WTC11 (cell line): ENCODE measurements around the gene RNF39. TPM values are rescaled to one million over a fixed set of nuclear protein-coding genes. Genes with fewer than 3 reads are reported as not detected.

Experiments used
- ATAC-seq: fragments of 200-7000 bp; cut with Tn5 transposase; 2 replicates; pipeline ENCODE4 v1.10.0; 2021; ENCODE audit warnings: mild to moderate bottlenecking, moderate library complexity
- CTCF ChIA-PET: fragments of 300-600 bp; sonication (Branson Sonifier 250); formaldehyde crosslinking; loops from one replicate; lab custom pipeline; 2021; ENCODE audit warnings: antibody characterized with exemption; lab: Charles Lee
- POLR2A ChIA-PET: fragments of 350-600 bp; sonication (Branson Sonifier 250); formaldehyde crosslinking; loops from one replicate; lab custom pipeline; 2021; ENCODE audit warnings: antibody characterized with exemption; lab: Charles Lee
- DNase-seq: peaks from one replicate; pipeline ENCODE4 v3.0.0; 2021; ENCODE audit warnings: low spot score
- H3K27ac Mint-ChIP-seq: 2 replicates; pipeline ENCODE4 v1.8.0; 2021; ENCODE audit warnings: mixed read lengths
- H3K27me3 Mint-ChIP-seq: 2 replicates; pipeline ENCODE4 v1.8.0; 2021; ENCODE audit warnings: low read depth, mild to moderate bottlenecking, moderate library complexity, mixed read lengths
- H3K36me3 Mint-ChIP-seq: 2 replicates; pipeline ENCODE4 v1.8.0; 2021; ENCODE audit warnings: mixed read lengths
- H3K4me1 Mint-ChIP-seq: 2 replicates; pipeline ENCODE4 v1.8.0; 2022; ENCODE audit warnings: mixed read lengths
- H3K4me3 Mint-ChIP-seq: 2 replicates; pipeline ENCODE4 v1.8.0; 2021; ENCODE audit warnings: mild to moderate bottlenecking, moderate library complexity, mixed read lengths
- H3K9me3 Mint-ChIP-seq: 2 replicates; pipeline ENCODE4 v1.8.0; 2021; ENCODE audit warnings: mixed read lengths
- AFF4 ChIP-seq: sonication (generic); formaldehyde crosslinking; IDR thresholded peaks from 2 replicates; pipeline ENCODE4 v1.8.1; 2023; ENCODE audit warnings: mild to moderate bottlenecking, missing genetic modification reagents, borderline replicate concordance
- ATF2 ChIP-seq: sonication (generic); formaldehyde crosslinking; IDR thresholded peaks from 2 replicates; pipeline ENCODE4 v1.8.1; 2022; ENCODE audit warnings: low read depth, missing genetic modification reagents, borderline replicate concordance
- ATF6 ChIP-seq: sonication (generic); formaldehyde crosslinking; IDR thresholded peaks from 2 replicates; pipeline ENCODE4 v1.8.1; 2023; ENCODE audit warnings: mild to moderate bottlenecking, missing genetic modification reagents
- EMX1 ChIP-seq: fragments of 250-450 bp; sonication (Bioruptor Pico); IDR thresholded peaks from 2 replicates; pipeline ENCODE4 v1.8.0; 2021; ENCODE audit warnings: mild to moderate bottlenecking
- ESRRA ChIP-seq: sonication (generic); formaldehyde crosslinking; IDR thresholded peaks from 2 replicates; pipeline ENCODE4 v1.8.1; 2022; ENCODE audit warnings: mild to moderate bottlenecking, missing genetic modification reagents, borderline replicate concordance
- ETV6 ChIP-seq: sonication (generic); formaldehyde crosslinking; IDR thresholded peaks from 2 replicates; pipeline ENCODE4 v1.8.1; 2022; ENCODE audit warnings: mild to moderate bottlenecking, missing genetic modification reagents
- FOXK1 ChIP-seq: sonication (generic); formaldehyde crosslinking; IDR thresholded peaks from 2 replicates; pipeline ENCODE4 v1.8.0; 2022; ENCODE audit warnings: mild to moderate bottlenecking, moderate library complexity, missing genetic modification reagents
- GABPB1 ChIP-seq: sonication (generic); formaldehyde crosslinking; IDR thresholded peaks from 2 replicates; pipeline ENCODE4 v1.8.1; 2023; ENCODE audit warnings: mild to moderate bottlenecking, missing genetic modification reagents
- IRF1 ChIP-seq: sonication (generic); formaldehyde crosslinking; IDR thresholded peaks from 2 replicates; pipeline ENCODE4 v1.8.0; 2023; ENCODE audit warnings: missing genetic modification reagents
- JAZF1 ChIP-seq: fragments of 250-450 bp; sonication (Bioruptor Pico); IDR thresholded peaks from 2 replicates; pipeline ENCODE4 v1.9.0; 2021; ENCODE audit warnings: moderate library complexity, mild to moderate bottlenecking, inconsistent platforms
- KAT7 ChIP-seq: sonication (generic); formaldehyde crosslinking; IDR thresholded peaks from 2 replicates; pipeline ENCODE4 v1.8.1; 2023; ENCODE audit warnings: missing genetic modification reagents, mild to moderate bottlenecking, borderline replicate concordance
- MAX ChIP-seq: sonication (generic); formaldehyde crosslinking; IDR thresholded peaks from 2 replicates; pipeline ENCODE4 v1.8.0; 2022; ENCODE audit warnings: mild to moderate bottlenecking, missing genetic modification reagents
- TEAD4 ChIP-seq: sonication (generic); formaldehyde crosslinking; IDR thresholded peaks from 2 replicates; pipeline ENCODE4 v1.8.0; 2022; ENCODE audit warnings: mild to moderate bottlenecking, missing genetic modification reagents
- ZNF281 ChIP-seq: sonication (generic); formaldehyde crosslinking; IDR thresholded peaks from 2 replicates; pipeline ENCODE4 v1.8.0; 2023; ENCODE audit warnings: mild to moderate bottlenecking, missing genetic modification reagents
- ZSCAN18 ChIP-seq: fragments of 250-450 bp; sonication (Bioruptor Pico); IDR thresholded peaks from 2 replicates; pipeline ENCODE4 v2.1.2; 2022; ENCODE audit warnings: mild to moderate bottlenecking, moderate library complexity
- total RNA-seq: library from RNA; stranded (reverse); gene quantifications from 3 replicates; pipeline ENCODE4 v1.2.3, GENCODE V29; 2021

The RNF39 gene
- total RNA-seq, 1 experiment from 2014 or later: 5.1 TPM

GRCh38 chr6:30102414-30102969 is 26.9 kb upstream of the RNF39 start (continued):
- no peak for TF ChIP-seq AFF4 (CRISPR knock-in tag)
- TF ChIP-seq FOXK1 (CRISPR knock-in tag): no peak
- TF ChIP-seq ETV6 (CRISPR knock-in tag): no peak
- no peak for TF ChIP-seq EMX1
- no peak for TF ChIP-seq IRF1 (CRISPR knock-in tag)
- TF ChIP-seq TEAD4 (CRISPR knock-in tag): no peak

GRCh38 chr6:30101444-30102413 is 26.2 kb upstream of the RNF39 start:
- Mint-ChIP-seq H3K36me3 (no peaks in the 10 kb centered on the region), H3K9me3 (no peaks in the 10 kb centered on the region), H3K4me1 (peaks cover 30% of the 10 kb centered on the region), H3K27ac (no peak overlapping the region), H3K4me3 (peak overlapping the region; percentile 80), H3K27me3 (peaks cover 89% of the 10 kb centered on the region)
- ChIA-PET CTCF (interaction anchor here (0.6 to 6.6 kb wide), 22 partner anchors 9 to 451 kb away, joined by 3 to 389 read pairs (median 4); partner anchors contain the start of genes POLR1H, RNF39 and TRIM26), POLR2A (interaction anchor here (1.0 to 1.2 kb wide), 3 partner anchors 27 to 111 kb away, joined by 3 to 7 read pairs (median 3); partner anchors contain the start of genes RNF39 and TRIM26)
- peak; percentile 89 for DNase-seq
- peak; percentile 88 for ATAC-seq
- TF ChIP-seq ETV6 (CRISPR knock-in tag) (no peak), ATF6 (no peak), ESRRA (CRISPR knock-in tag) (0 out of 2 replicates have a peak, but pooled peaks have one; percentile 47), ZNF281 (CRISPR knock-in tag) (no peak), MAX (peak; percentile 51; the same call in 1 of the 2 replicates), ATF2 (no peak), JAZF1 (CRISPR knock-in tag) (no peak), ZSCAN18 (no peak), KAT7 (CRISPR knock-in tag) (0 out of 2 replicates have a peak, but pooled peaks have one; percentile 54), GABPB1 (peak; percentile 75)
